SK-N-SH (cell line): Measurements from ENCODE around the gene SNRPN. TPM values are rescaled to one million over a fixed set of nuclear protein-coding genes. Genes with fewer than 3 reads are reported as not detected.
"Not testable (repeated sequence)": the region's sequence is repeated elsewhere in the genome, so short reads cannot be mapped to it uniquely, and the experiment has no call there.

Experiments
- CTCF ChIA-PET: fragments of 300-600, 350-600 bp; formaldehyde crosslinking; extraction: SDS; loops from one replicate; lab custom pipeline; 2021; lab: Yijun Ruan, JAX
- POLR2A ChIA-PET: fragments of 350-600 bp; sonication (Branson Sonifier 250); formaldehyde crosslinking; extraction: SDS; loops from one replicate; lab custom pipeline; 2020; ENCODE audit warnings: antibody characterized with exemption, inconsistent platforms; lab: Yijun Ruan, JAX
- DNase-seq: peaks from one replicate; pipeline ENCODE4 v3.0.0; 2012
- H2AFZ ChIP-seq: fragments of 200-600 bp; sonication (generic); 2 replicates; pipeline ENCODE4 v1.8.1; 2016; ENCODE audit warnings: antibody characterized with exemption, mild to moderate bottlenecking, low read depth
- H3F3A ChIP-seq: fragments of 200-600 bp; sonication (generic); replicated peaks from 2 replicates; pipeline ENCODE3; 2016; ENCODE audit warnings: antibody characterized with exemption, mild to moderate bottlenecking; ENCODE audit not compliant: insufficient read depth
- H3K27ac ChIP-seq, 2 experiments: fragments of 200-500 bp in 1 of 2; fragments of 200-600 bp in 1 of 2; sonication (Bioruptor generic) in 1 of 2; sonication (generic), shearing (Covaris generic) in 1 of 2; 2 replicates each; pipeline versions ENCODE4 v1.5.1 to v1.6.1; 2014 to 2016; ENCODE audit warnings: low read depth in 2 of 2, inconsistent platforms in 1 of 2, low read length in 1 of 2, mild to moderate bottlenecking in 1 of 2, mixed read lengths in 1 of 2
- H3K27me3 ChIP-seq: fragments of 200-600 bp; sonication (generic), shearing (Covaris generic); 2 replicates; pipeline ENCODE4 v1.6.1; 2016; ENCODE audit warnings: mixed run types; ENCODE audit not compliant: insufficient read depth
- H3K36me3 ChIP-seq, 2 experiments: fragments of 200-500 bp in 1 of 2; fragments of 200-600 bp in 1 of 2; sonication (Bioruptor generic) in 1 of 2; sonication (generic) in 1 of 2; replicated peaks in 1 of 2; 2 replicates each; pipeline versions ENCODE3 to v1.5.1; 2014 to 2016; ENCODE audit warnings: low read length in 1 of 2, mild to moderate bottlenecking in 1 of 2; ENCODE audit not compliant: insufficient read depth in 2 of 2, control insufficient read depth in 1 of 2
- H3K4me1 ChIP-seq, 2 experiments: fragments of 200-500 bp in 1 of 2; fragments of 200-600 bp in 1 of 2; sonication (Bioruptor generic) in 1 of 2; sonication (generic), shearing (Covaris generic) in 1 of 2; 2 replicates each; pipeline versions ENCODE4 v1.5.1 to v1.6.1; 2014 to 2016; ENCODE audit warnings: low read depth in 1 of 2, low read length in 1 of 2, mixed run types in 1 of 2; ENCODE audit not compliant: insufficient read depth in 2 of 2, control insufficient read depth in 1 of 2
- H3K4me2 ChIP-seq: fragments of 200-600 bp; sonication (generic), shearing (Covaris generic); 2 replicates; pipeline ENCODE4 v1.6.1; 2017; ENCODE audit warnings: mixed run types
- H3K4me3 ChIP-seq, 2 experiments: fragments of 200-500 bp in 1 of 2; fragments of 200-600 bp in 1 of 2; sonication (Bioruptor generic) in 1 of 2; sonication (generic), shearing (Covaris generic) in 1 of 2; 2 replicates each; pipeline versions ENCODE4 v1.5.1 to v1.8.1; 2014 to 2016; ENCODE audit warnings: low read depth in 2 of 2, inconsistent platforms in 1 of 2, low read length in 1 of 2, mild to moderate bottlenecking in 1 of 2, mixed read lengths in 1 of 2, moderate library complexity in 1 of 2
- H3K79me2 ChIP-seq: fragments of 200-600 bp; sonication (generic); 2 replicates; pipeline ENCODE4 v1.8.1; 2017; ENCODE audit warnings: mild to moderate bottlenecking; ENCODE audit not compliant: insufficient read depth
- H3K9ac ChIP-seq: fragments of 200-600 bp; sonication (generic); 2 replicates; pipeline ENCODE4 v1.6.1; 2017; ENCODE audit warnings: mixed run types
- H3K9me2 ChIP-seq: fragments of 200-600 bp; sonication (generic); 2 replicates; pipeline ENCODE4 v1.6.1; 2017; ENCODE audit warnings: mixed run types
- H3K9me3 ChIP-seq: fragments of 200-600 bp; sonication (generic); 2 replicates; pipeline ENCODE4 v1.6.1; 2017; ENCODE audit warnings: mixed run types, mild to moderate bottlenecking, moderate library complexity
- H4K20me1 ChIP-seq: fragments of 200-600 bp; sonication (generic); 2 replicates; pipeline ENCODE4 v1.6.1; 2017; ENCODE audit warnings: mild to moderate bottlenecking, mixed run types; ENCODE audit not compliant: insufficient read depth
- ELF1 ChIP-seq: IDR thresholded peaks from 2 replicates; pipeline ENCODE4 v1.4.0; 2012
- EP300 ChIP-seq, 2 experiments: IDR thresholded peaks; 2 replicates each; pipeline versions ENCODE4 v1.4.0 to v1.6.1; 2012; ENCODE audit warnings: borderline replicate concordance in 1 of 2, low read depth in 1 of 2, low read length in 1 of 2
- EZH2phosphoT487 ChIP-seq: fragments of 200-600 bp; sonication (generic); IDR thresholded peaks from 2 replicates; pipeline ENCODE4 v1.6.1; 2017; ENCODE audit warnings: low read depth, mixed run types, mild to moderate bottlenecking, antibody characterized with exemption, moderate library complexity, borderline replicate concordance
- FOSL2 ChIP-seq: IDR thresholded peaks from 2 replicates; pipeline ENCODE4 v1.4.0; 2012; ENCODE audit warnings: low read depth, mild to moderate bottlenecking, moderate library complexity, borderline replicate concordance
- FOXM1 ChIP-seq: IDR thresholded peaks from 2 replicates; pipeline ENCODE4 v1.4.0; 2012; ENCODE audit warnings: low read depth, mild to moderate bottlenecking
- GABPA ChIP-seq: IDR thresholded peaks from 2 replicates; pipeline ENCODE4 v1.4.0; 2012; ENCODE audit warnings: low read depth, mild to moderate bottlenecking
- MEF2A ChIP-seq: IDR thresholded peaks from 2 replicates; pipeline ENCODE4 v1.4.0; 2012; ENCODE audit warnings: low read depth, borderline replicate concordance
- NFIC ChIP-seq: IDR thresholded peaks from 2 replicates; pipeline ENCODE4 v1.4.0; 2012; ENCODE audit warnings: borderline replicate concordance
- NRF1 ChIP-seq: IDR thresholded peaks from 2 replicates; pipeline ENCODE4 v1.6.1; 2012; ENCODE audit warnings: low read depth, mild to moderate bottlenecking, low read length
- RAD21 ChIP-seq: IDR thresholded peaks from 2 replicates; pipeline ENCODE4 v1.6.1; 2012; ENCODE audit warnings: mild to moderate bottlenecking, low read length
- RCOR1 ChIP-seq: fragments of 150-350 bp; IDR thresholded peaks from 2 replicates; pipeline ENCODE4 v1.6.1; 2017; ENCODE audit warnings: antibody characterized with exemption, low read length
- REST ChIP-seq: IDR thresholded peaks from 2 replicates; pipeline ENCODE4 v1.6.1; 2012; ENCODE audit warnings: mild to moderate bottlenecking, low read depth, low read length, moderate library complexity
- RXRA ChIP-seq: IDR thresholded peaks from 2 replicates; pipeline ENCODE4 v1.4.0; 2012; ENCODE audit warnings: low read depth, mild to moderate bottlenecking, borderline replicate concordance
- TAF1 ChIP-seq: IDR thresholded peaks from 2 replicates; pipeline ENCODE4 v1.6.1; 2012; ENCODE audit warnings: low read depth, mild to moderate bottlenecking, low read length, moderate library complexity, borderline replicate concordance
- TCF12 ChIP-seq: IDR thresholded peaks from 2 replicates; pipeline ENCODE4 v1.4.0; 2012
- TEAD4 ChIP-seq: IDR thresholded peaks from 2 replicates; pipeline ENCODE4 v1.4.0; 2012; ENCODE audit warnings: mild to moderate bottlenecking, borderline replicate concordance; ENCODE audit not compliant: insufficient read depth
- WGBS: methylation state at CpG from one replicate; pipeline ENCODE4 v1.1.6; 2017; ENCODE audit warnings: low lambda C conversion rate; 5-methylcytosine and 5-hydroxymethylcytosine counted together
- polyA plus RNA-seq, 3 experiments: library from polyadenylated mRNA; depleted of rRNA; stranded (reverse); fragments of >200 nt; gene quantifications; 2 replicates each; pipeline ENCODE4 v1.2.3, GENCODE V29; 2012
- TF ChIP-seq, protein P1 (sequence below): IDR thresholded peaks from 2 replicates; pipeline ENCODE4 v1.4.0; 2012; ENCODE audit warnings: low read depth, borderline replicate concordance
- TF ChIP-seq, protein P2 (sequence below): fragments of 150-350 bp; IDR thresholded peaks from 2 replicates; pipeline ENCODE4 v1.6.1; 2017; ENCODE audit warnings: antibody characterized with exemption, low read length, low read depth, borderline replicate concordance
- TF ChIP-seq, protein P3 (sequence below): IDR thresholded peaks from 2 replicates; pipeline ENCODE4; 2012
- TF ChIP-seq, protein P4 (sequence below): IDR thresholded peaks from 2 replicates; pipeline ENCODE4 v1.4.0; 2012; ENCODE audit warnings: low read depth, borderline replicate concordance

The SNRPN gene
- polyA plus RNA-seq, 1 of the 3 experiments (the other 2 are of a cell fraction) = 147 TPM

DNA sequence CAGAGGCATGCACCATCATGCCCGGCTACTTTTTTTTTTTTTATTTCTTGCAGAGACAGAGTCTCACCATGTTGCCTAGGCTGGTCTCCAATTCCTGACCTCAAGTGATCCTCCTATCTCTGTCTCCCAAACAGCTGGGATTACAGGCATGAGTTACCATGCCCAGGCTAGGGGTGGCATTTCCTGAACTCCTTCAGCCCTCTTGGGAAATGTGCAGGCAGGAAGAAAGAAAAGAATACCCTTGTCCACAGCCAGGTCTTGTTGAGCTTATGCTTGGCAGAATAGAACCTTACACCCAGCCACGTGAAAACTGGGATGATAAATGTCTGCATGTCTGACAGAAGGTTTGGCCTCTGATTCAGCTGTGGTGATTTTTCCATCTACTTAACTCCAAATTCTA, 30.2 kb upstream of the SNRPN start:
- Histone ChIP-seq H3K9me2 (no peaks in the 10 kb centered on the region), H3K4me2 (no peak overlapping the region), H3K36me3 (peaks cover 0 to 4% of the 10 kb centered on the region in 2 experiments), H3K9ac (no peak overlapping the region), H3K4me3 (no peak overlapping the region), H4K20me1 (no peaks in the 10 kb centered on the region), H3K4me1 (no peaks in the 10 kb centered on the region), H3K27ac (no peak overlapping the region), H3F3A (no peaks in the 10 kb centered on the region), H2AFZ (no peak overlapping the region), H3K27me3 (no peaks in the 10 kb centered on the region), H3K9me3 (no peaks in the 10 kb centered on the region), H3K79me2 (no peaks in the 10 kb centered on the region)
- 21% methylated on average over 2 of the region's 2 CpGs for WGBS
- TF ChIP-seq, protein P1, sequence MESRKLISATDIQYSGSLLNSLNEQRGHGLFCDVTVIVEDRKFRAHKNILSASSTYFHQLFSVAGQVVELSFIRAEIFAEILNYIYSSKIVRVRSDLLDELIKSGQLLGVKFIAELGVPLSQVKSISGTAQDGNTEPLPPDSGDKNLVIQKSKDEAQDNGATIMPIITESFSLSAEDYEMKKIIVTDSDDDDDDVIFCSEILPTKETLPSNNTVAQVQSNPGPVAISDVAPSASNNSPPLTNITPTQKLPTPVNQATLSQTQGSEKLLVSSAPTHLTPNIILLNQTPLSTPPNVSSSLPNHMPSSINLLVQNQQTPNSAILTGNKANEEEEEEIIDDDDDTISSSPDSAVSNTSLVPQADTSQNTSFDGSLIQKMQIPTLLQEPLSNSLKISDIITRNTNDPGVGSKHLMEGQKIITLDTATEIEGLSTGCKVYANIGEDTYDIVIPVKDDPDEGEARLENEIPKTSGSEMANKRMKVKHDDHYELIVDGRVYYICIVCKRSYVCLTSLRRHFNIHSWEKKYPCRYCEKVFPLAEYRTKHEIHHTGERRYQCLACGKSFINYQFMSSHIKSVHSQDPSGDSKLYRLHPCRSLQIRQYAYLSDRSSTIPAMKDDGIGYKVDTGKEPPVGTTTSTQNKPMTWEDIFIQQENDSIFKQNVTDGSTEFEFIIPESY = no peak
- TF ChIP-seq FOSL2 = no peak
- TF ChIP-seq REST = no peak
- no peak for TF ChIP-seq EP300 (IDR thresholded peaks at IDR 0.05; ENCODE audit: borderline replicate concordance in 1 of 2, low read depth in 1 of 2, low read length in 1 of 2)
- TF ChIP-seq TAF1 = no peak
- TF ChIP-seq RAD21 = no peak
- TF ChIP-seq RCOR1 = no peak
- no peak for TF ChIP-seq EZH2phosphoT487
- TF ChIP-seq TEAD4 = no peak
- TF ChIP-seq NRF1 = no peak
- no peak for TF ChIP-seq ELF1
- TF ChIP-seq, protein P2, sequence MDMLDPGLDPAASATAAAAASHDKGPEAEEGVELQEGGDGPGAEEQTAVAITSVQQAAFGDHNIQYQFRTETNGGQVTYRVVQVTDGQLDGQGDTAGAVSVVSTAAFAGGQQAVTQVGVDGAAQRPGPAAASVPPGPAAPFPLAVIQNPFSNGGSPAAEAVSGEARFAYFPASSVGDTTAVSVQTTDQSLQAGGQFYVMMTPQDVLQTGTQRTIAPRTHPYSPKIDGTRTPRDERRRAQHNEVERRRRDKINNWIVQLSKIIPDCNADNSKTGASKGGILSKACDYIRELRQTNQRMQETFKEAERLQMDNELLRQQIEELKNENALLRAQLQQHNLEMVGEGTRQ = no peak
- TF ChIP-seq FOXM1 = no peak
- TF ChIP-seq NFIC = no peak
- TF ChIP-seq RXRA = no peak
- no peak for TF ChIP-seq GABPA
- no peak for TF ChIP-seq MEF2A
- TF ChIP-seq, protein P3, sequence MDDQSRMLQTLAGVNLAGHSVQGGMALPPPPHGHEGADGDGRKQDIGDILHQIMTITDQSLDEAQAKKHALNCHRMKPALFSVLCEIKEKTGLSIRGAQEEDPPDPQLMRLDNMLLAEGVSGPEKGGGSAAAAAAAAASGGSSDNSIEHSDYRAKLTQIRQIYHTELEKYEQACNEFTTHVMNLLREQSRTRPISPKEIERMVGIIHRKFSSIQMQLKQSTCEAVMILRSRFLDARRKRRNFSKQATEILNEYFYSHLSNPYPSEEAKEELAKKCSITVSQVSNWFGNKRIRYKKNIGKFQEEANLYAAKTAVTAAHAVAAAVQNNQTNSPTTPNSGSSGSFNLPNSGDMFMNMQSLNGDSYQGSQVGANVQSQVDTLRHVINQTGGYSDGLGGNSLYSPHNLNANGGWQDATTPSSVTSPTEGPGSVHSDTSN = no peak
- TF ChIP-seq, protein P4, sequence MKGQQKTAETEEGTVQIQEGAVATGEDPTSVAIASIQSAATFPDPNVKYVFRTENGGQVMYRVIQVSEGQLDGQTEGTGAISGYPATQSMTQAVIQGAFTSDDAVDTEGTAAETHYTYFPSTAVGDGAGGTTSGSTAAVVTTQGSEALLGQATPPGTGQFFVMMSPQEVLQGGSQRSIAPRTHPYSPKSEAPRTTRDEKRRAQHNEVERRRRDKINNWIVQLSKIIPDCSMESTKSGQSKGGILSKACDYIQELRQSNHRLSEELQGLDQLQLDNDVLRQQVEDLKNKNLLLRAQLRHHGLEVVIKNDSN = no peak
- TF ChIP-seq TCF12 = no peak
- ChIA-PET CTCF (interaction anchor here (1.1 kb wide), 1 partner anchor 28 kb away, joined by 3 read pairs; no protein-coding TSS in a partner anchor), POLR2A (no interaction called here)
- DNase-seq = no peak

DNA sequence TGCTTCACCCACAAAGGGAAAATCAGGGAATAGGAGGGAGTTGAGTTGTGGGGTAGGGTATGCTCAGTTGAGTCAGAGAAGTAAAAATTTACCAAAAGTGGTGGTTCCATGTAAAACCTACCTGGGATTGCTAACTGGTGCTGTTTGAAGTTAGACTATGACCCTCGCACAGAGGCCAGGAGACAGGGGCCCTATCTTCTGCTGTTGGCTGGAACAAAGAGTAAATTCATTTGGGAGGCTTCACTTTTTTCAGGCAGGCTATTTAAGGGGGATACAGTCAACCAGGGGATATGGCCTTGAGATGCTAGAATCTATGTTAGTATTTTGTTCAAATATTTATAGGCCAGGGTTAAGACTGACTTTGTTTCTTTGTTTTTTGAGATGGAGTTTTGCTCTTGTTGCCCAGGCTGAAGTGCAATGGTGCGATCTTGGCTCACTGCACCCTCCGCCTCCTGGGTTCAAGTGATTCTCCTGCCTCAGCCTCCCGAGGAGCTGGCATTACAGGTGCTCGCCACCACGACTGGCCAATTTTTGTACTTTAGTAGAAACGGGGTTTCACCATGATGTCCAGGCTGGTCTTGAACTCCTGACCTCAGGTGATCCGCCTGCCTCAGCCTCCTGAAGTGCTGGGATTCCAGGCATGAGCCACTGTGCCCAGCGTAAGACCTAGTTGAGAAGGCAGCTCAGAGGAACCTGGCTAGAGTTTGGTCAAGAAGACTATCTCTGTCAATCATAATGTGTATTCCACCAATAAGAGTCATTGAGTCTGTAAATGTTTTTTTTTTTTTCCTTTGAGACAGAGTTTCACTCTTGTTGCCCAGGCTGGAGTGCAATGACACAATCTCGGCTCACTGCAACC, 22.7 kb upstream of the SNRPN start:
- H4K20me1 ChIP-seq, H3K4me1 ChIP-seq, H3K9ac ChIP-seq, H3K27ac ChIP-seq, H2AFZ ChIP-seq, H3K27me3 ChIP-seq, POLR2A ChIA-PET, CTCF ChIA-PET, H3K36me3 ChIP-seq, H3K79me2 ChIP-seq, H3K4me2 ChIP-seq, H3K9me3 ChIP-seq, DNase-seq, H3F3A ChIP-seq, H3K4me3 ChIP-seq, H3K9me2 ChIP-seq: not testable (repeated sequence)
- 43% methylated on average over 9 of the region's 10 CpGs for WGBS
